Naive B cell (primary cell): ENCODE data around the gene PRKCA. TPM values are rescaled to one million over a fixed set of nuclear protein-coding genes. Genes with fewer than 3 reads are reported as not detected.
"Not testable (repeated sequence)": the region's sequence is repeated elsewhere in the genome, so short reads cannot be mapped to it uniquely, and the experiment has no call there.

Experiments
- ATAC-seq, 2 donors: fragments of 150-1000 bp; cut with Tn5 transposase; 2 replicates each; pipeline ENCODE4 v1.10.0; 2021; ENCODE audit warnings: low read depth in 2 of 2, mild to moderate bottlenecking in 2 of 2, moderate library complexity in 2 of 2
- DNase-seq: peaks from one replicate; pipeline ENCODE4 v3.0.0; 2022
- H3K27ac Mint-ChIP-seq, 6 donors: one replicate each; pipeline ENCODE4 v1.8.0; 2020 to 2022; ENCODE audit warnings: mild to moderate bottlenecking in 6 of 6, mixed read lengths in 6 of 6, moderate library complexity in 5 of 6, inconsistent platforms in 2 of 6
- H3K27me3 Mint-ChIP-seq, 3 donors: one replicate each; pipeline ENCODE4 v1.8.0; 2021 to 2022; ENCODE audit warnings: mixed read lengths in 3 of 3, mild to moderate bottlenecking in 1 of 3
- H3K36me3 Mint-ChIP-seq, 2 donors: one replicate each; pipeline ENCODE4 v1.8.0; 2020 to 2022; ENCODE audit warnings: mixed read lengths in 2 of 2, inconsistent platforms in 1 of 2, mild to moderate bottlenecking in 1 of 2
- H3K4me1 Mint-ChIP-seq, 3 donors: one replicate each; pipeline ENCODE4 v1.8.0; 2020 to 2022; ENCODE audit warnings: mixed read lengths in 3 of 3, inconsistent platforms in 1 of 3, mild to moderate bottlenecking in 1 of 3, moderate library complexity in 1 of 3
- H3K4me3 Mint-ChIP-seq, 8 donors: one replicate each; pipeline ENCODE4 v1.8.0; 2020 to 2022; ENCODE audit warnings: mild to moderate bottlenecking in 8 of 8, mixed read lengths in 8 of 8, moderate library complexity in 8 of 8, inconsistent platforms in 2 of 8
- H3K9me3 Mint-ChIP-seq, 7 donors: one replicate each; pipeline ENCODE4 v1.8.0; 2020 to 2022; ENCODE audit warnings: mixed read lengths in 7 of 7, mild to moderate bottlenecking in 5 of 7, inconsistent platforms in 2 of 7, moderate library complexity in 1 of 7
- polyA plus RNA-seq, 6 donors: library from polyadenylated mRNA; unstranded; fragments of 300-500 nt; fragmentation: Illumina TruSeq; gene quantifications; one replicate each; pipeline ENCODE4 v1.2.3, GENCODE V29; 2021; ENCODE audit warnings: low read depth in 6 of 6

Gene PRKCA
- polyA plus RNA-seq: under 1 TPM in 2 of 6 donors, not detected in 4; 0.03 to 0.06 TPM

- peaks cover 44 to 59% (median 46%) of the 10 kb centered on the region in 3 donors for H3K27me3 Mint-ChIP-seq
- H3K9me3 Mint-ChIP-seq: peaks cover 0 to 3% (median 0%) of the 10 kb centered on the region in 7 donors
- peak; percentile 81 to 84 for ATAC-seq
- peaks cover 0 to 9% of the 10 kb centered on the region in 2 donors for H3K36me3 Mint-ChIP-seq
- DNase-seq: peak; percentile 46
- peaks cover 8 to 11% (median 8%) of the 10 kb centered on the region in 3 donors for H3K4me1 Mint-ChIP-seq
- H3K27ac Mint-ChIP-seq: peak within 1 kb of the TSS in 3 of 6 donors; percentile 2 to 81 (median 56)
- peak within 1 kb of the TSS; percentile 85 to 96 (median 93) for H3K4me3 Mint-ChIP-seq
Measured at GRCh38 chr17:66301864-66302741, at the start of gene PRKCA. TSS of gene PRKCA (plus strand) at chr17:66302613.

GRCh38 chr17:66253458-66253857 lies 49.0 kb upstream of the PRKCA start:
- H3K27me3 Mint-ChIP-seq, H3K9me3 Mint-ChIP-seq, H3K4me1 Mint-ChIP-seq, H3K27ac Mint-ChIP-seq, H3K36me3 Mint-ChIP-seq, DNase-seq, ATAC-seq, H3K4me3 Mint-ChIP-seq: not testable (repeated sequence)

- ATAC-seq: peak; percentile 37 to 43
- no peaks in the 10 kb centered on the region for H3K4me1 Mint-ChIP-seq
Measured at GRCh38 chr17:66255112-66255511, 47.3 kb upstream of the PRKCA start.

GRCh38 chr17:66255527-66255971 lies 46.9 kb upstream of the PRKCA start:
- ATAC-seq (no peak), DNase-seq (no peak)
- no peak overlapping the region for H3K4me3 Mint-ChIP-seq
- H3K4me1 Mint-ChIP-seq: no peaks in the 10 kb centered on the region
- H3K36me3 Mint-ChIP-seq: no peaks in the 10 kb centered on the region
- peak overlapping the region in 1 of 6 donors; percentile 44 for H3K27ac Mint-ChIP-seq
- no peaks in the 10 kb centered on the region for H3K9me3 Mint-ChIP-seq
- H3K27me3 Mint-ChIP-seq: peaks cover 0 to 3% (median 0%) of the 10 kb centered on the region in 3 donors

More at GRCh38 chr17:66255112-66255511, 47.3 kb upstream of the PRKCA start:
- Mint-ChIP-seq H3K27me3 (peaks cover 0 to 3% (median 0%) of the 10 kb centered on the region in 3 donors), H3K27ac (no peak overlapping the region), H3K4me3 (no peak overlapping the region), H3K9me3 (no peaks in the 10 kb centered on the region), H3K36me3 (no peaks in the 10 kb centered on the region)
- DNase-seq: peak; percentile 15

GRCh38 chr17:66260275-66260674 lies 42.1 kb upstream of the PRKCA start:
- H3K36me3 Mint-ChIP-seq: no peaks in the 10 kb centered on the region
- H3K27me3 Mint-ChIP-seq: peaks cover 8 to 23% (median 10%) of the 10 kb centered on the region in 3 donors
- no peaks in the 10 kb centered on the region for H3K4me1 Mint-ChIP-seq
- no peak overlapping the region for H3K27ac Mint-ChIP-seq
- H3K9me3 Mint-ChIP-seq: peaks cover 2 to 12% (median 8%) of the 10 kb centered on the region in 7 donors
- DNase-seq (no peak), ATAC-seq (no peak)
- no peak overlapping the region for H3K4me3 Mint-ChIP-seq

- Mint-ChIP-seq H3K36me3 (no peaks in the 10 kb centered on the region), H3K9me3 (peaks cover 4 to 12% (median 8%) of the 10 kb centered on the region in 7 donors), H3K27me3 (peaks cover 8 to 23% (median 10%) of the 10 kb centered on the region in 3 donors), H3K4me1 (no peaks in the 10 kb centered on the region), H3K4me3 (no peak overlapping the region), H3K27ac (no peak overlapping the region)
- DNase-seq (no peak), ATAC-seq (no peak)
Measured at GRCh38 chr17:66260688-66261087, 41.7 kb upstream of the PRKCA start.

GRCh38 chr17:66262767-66263166 lies 39.6 kb upstream of the PRKCA start:
- DNase-seq (no peak), ATAC-seq (no peak)
- H3K9me3 Mint-ChIP-seq: peaks cover 4 to 12% (median 8%) of the 10 kb centered on the region in 7 donors
- no peak overlapping the region for H3K27ac Mint-ChIP-seq
- H3K36me3 Mint-ChIP-seq: no peaks in the 10 kb centered on the region
- no peaks in the 10 kb centered on the region for H3K4me1 Mint-ChIP-seq
- H3K4me3 Mint-ChIP-seq: no peak overlapping the region
- peaks cover 11 to 36% (median 16%) of the 10 kb centered on the region in 3 donors for H3K27me3 Mint-ChIP-seq

GRCh38 chr17:66264696-66265095 lies 37.7 kb upstream of the PRKCA start:
- no peak for DNase-seq
- H3K27me3 Mint-ChIP-seq: peaks cover 20 to 46% (median 22%) of the 10 kb centered on the region in 3 donors

GRCh38 chr17:66268247-66268927 lies 34.0 kb upstream of the PRKCA start:
- Mint-ChIP-seq H3K27me3 (peaks cover 12 to 41% (median 31%) of the 10 kb centered on the region in 3 donors), H3K4me3 (no peak overlapping the region), H3K4me1 (no peaks in the 10 kb centered on the region), H3K36me3 (no peaks in the 10 kb centered on the region), H3K9me3 (peaks cover 4 to 32% (median 8%) of the 10 kb centered on the region in 7 donors), H3K27ac (no peak overlapping the region)
- no peak for ATAC-seq
- no peak for DNase-seq

More at GRCh38 chr17:66264696-66265095, 37.7 kb upstream of the PRKCA start:
- no peaks in the 10 kb centered on the region for H3K36me3 Mint-ChIP-seq
- peaks cover 4 to 18% (median 8%) of the 10 kb centered on the region in 7 donors for H3K9me3 Mint-ChIP-seq
- H3K27ac Mint-ChIP-seq: no peak overlapping the region
- H3K4me3 Mint-ChIP-seq: no peak overlapping the region
- ATAC-seq: no peak
- no peaks in the 10 kb centered on the region for H3K4me1 Mint-ChIP-seq

GRCh38 chr17:66270106-66270505 lies 32.3 kb upstream of the PRKCA start:
- DNase-seq (no peak), ATAC-seq (no peak)
- Mint-ChIP-seq H3K36me3 (no peaks in the 10 kb centered on the region), H3K4me1 (no peaks in the 10 kb centered on the region), H3K4me3 (no peak overlapping the region), H3K9me3 (peaks cover 0 to 21% (median 4%) of the 10 kb centered on the region in 7 donors), H3K27ac (no peak overlapping the region), H3K27me3 (peaks cover 12 to 27% (median 24%) of the 10 kb centered on the region in 3 donors)

GRCh38 chr17:66271512-66271911 lies 30.9 kb upstream of the PRKCA start:
- ATAC-seq (no peak), DNase-seq (no peak)
- Mint-ChIP-seq H3K9me3 (peaks cover 0 to 20% (median 3%) of the 10 kb centered on the region in 7 donors), H3K27ac (no peak overlapping the region), H3K36me3 (no peaks in the 10 kb centered on the region), H3K27me3 (peaks cover 21 to 30% (median 24%) of the 10 kb centered on the region in 3 donors), H3K4me3 (no peak overlapping the region), H3K4me1 (no peaks in the 10 kb centered on the region)

- ATAC-seq: no peak
- no peak overlapping the region for H3K27ac Mint-ChIP-seq
- H3K4me1 Mint-ChIP-seq: no peaks in the 10 kb centered on the region
Measured at GRCh38 chr17:66272811-66273585, 29.4 kb upstream of the PRKCA start.

GRCh38 chr17:66273586-66273848 lies 28.9 kb upstream of the PRKCA start:
- Mint-ChIP-seq H3K27ac (no peak overlapping the region), H3K27me3 (peaks cover 11 to 17% (median 13%) of the 10 kb centered on the region in 3 donors), H3K4me1 (no peaks in the 10 kb centered on the region), H3K4me3 (no peak overlapping the region), H3K36me3 (no peaks in the 10 kb centered on the region), H3K9me3 (peaks cover 0 to 17% (median 3%) of the 10 kb centered on the region in 7 donors)
- no peak for ATAC-seq
- DNase-seq: no peak

More at GRCh38 chr17:66272811-66273585, 29.4 kb upstream of the PRKCA start:
- Mint-ChIP-seq H3K27me3 (peaks cover 15 to 23% (median 18%) of the 10 kb centered on the region in 3 donors), H3K4me3 (no peak overlapping the region), H3K9me3 (peaks cover 0 to 20% (median 3%) of the 10 kb centered on the region in 7 donors), H3K36me3 (no peaks in the 10 kb centered on the region)
- no peak for DNase-seq
